NB4 (cell line): ENCODE results near the gene UBE2K.
"Not testable (repeated sequence)": the region's sequence is repeated elsewhere in the genome, so short reads cannot be mapped to it uniquely, and the experiment has no call there.

Experiments
- DNase-seq: peaks from one replicate; pipeline ENCODE4 v3.0.0; 2010; ENCODE audit warnings: low read depth
- H3K4me3 ChIP-seq: one replicate; pipeline ENCODE4 v1.5.1; 2011; ENCODE audit warnings: mild to moderate bottlenecking, low read depth, low read length, moderate library complexity
- CTCF ChIP-seq: IDR thresholded peaks from one replicate; pipeline ENCODE4 v1.5.1; 2012; ENCODE audit warnings: low read depth, low read length
- MAX ChIP-seq: IDR thresholded peaks from 2 replicates; pipeline ENCODE4 v1.6.1; 2011; ENCODE audit warnings: low read depth, low read length
- MYC ChIP-seq: IDR thresholded peaks from 2 replicates; pipeline ENCODE4 v1.6.1; 2011; ENCODE audit warnings: low read depth, low read length
- POLR2A ChIP-seq: IDR thresholded peaks from 2 replicates; pipeline ENCODE4 v1.6.1; 2011; ENCODE audit warnings: mild to moderate bottlenecking; ENCODE audit not compliant: insufficient read length; ENCODE audit errors: extremely low read depth

UBE2K gene

GRCh38 chr4:39664828-39665731 is 32.9 kb upstream of the UBE2K start:
- no peak for DNase-seq
- TF ChIP-seq POLR2A (no peak), MAX (no peak), MYC (no peak), CTCF (no peak)

GRCh38 chr4:39667706-39668105 is 30.2 kb upstream of the UBE2K start:
- TF ChIP-seq MAX (no peak), POLR2A (no peak), CTCF (no peak), MYC (no peak)
- H3K4me3 ChIP-seq, result no peak overlapping the region
- no peak for DNase-seq

More at GRCh38 chr4:39664828-39665731, 32.9 kb upstream of the UBE2K start:
- no peak overlapping the region for H3K4me3 ChIP-seq

- no peak for TF ChIP-seq CTCF
- no peak for TF ChIP-seq MAX
- no peak for TF ChIP-seq POLR2A
- TF ChIP-seq MYC, result no peak
- H3K4me3 ChIP-seq, result no peak overlapping the region
- no peak for DNase-seq
Observed at GRCh38 chr4:39668887-39669286, 29.0 kb upstream of the UBE2K start.

- DNase-seq, H3K4me3 ChIP-seq: not testable (repeated sequence)
Observed at GRCh38 chr4:39670296-39670695, 27.6 kb upstream of the UBE2K start.

- not testable (repeated sequence) for DNase-seq, H3K4me3 ChIP-seq
Observed at GRCh38 chr4:39675681-39676080, 22.3 kb upstream of the UBE2K start.

- H3K4me3 ChIP-seq, DNase-seq: not testable (repeated sequence)
Observed at GRCh38 chr4:39681003-39681402, 16.9 kb upstream of the UBE2K start.

- H3K4me3 ChIP-seq, result no peak overlapping the region
- no peak for DNase-seq
- no peak for TF ChIP-seq MYC
- no peak for TF ChIP-seq MAX
- TF ChIP-seq POLR2A, result no peak
- no peak for TF ChIP-seq CTCF
Observed at GRCh38 chr4:39682138-39682537, 15.8 kb upstream of the UBE2K start.
